H9 (cell line): ENCODE data around the gene OGFR. TPM values are rescaled to one million over a fixed set of nuclear protein-coding genes. Genes with fewer than 3 reads are reported as not detected.

ENCODE experiments used
- DNase-seq: peaks from one replicate; pipeline ENCODE4 v3.0.0-alpha.2; 2017
- H2AFZ ChIP-seq: one replicate; pipeline ENCODE4 v1.6.1; 2013; ENCODE audit warnings: mild to moderate bottlenecking, low read length, control low read depth, moderate library complexity
- H2AK5ac ChIP-seq: 2 replicates; pipeline ENCODE4 v1.6.1; 2013; ENCODE audit warnings: low read length, control low read depth, mixed read lengths; ENCODE audit not compliant: insufficient read length
- H2BK120ac ChIP-seq: one replicate; pipeline ENCODE4 v1.6.1; 2013; ENCODE audit warnings: low read depth, mild to moderate bottlenecking, low read length, control low read depth, inconsistent platforms; ENCODE audit not compliant: poor library complexity, severe bottlenecking
- H2BK12ac ChIP-seq: 2 replicates; pipeline ENCODE4 v1.6.1; 2013; ENCODE audit warnings: low read length, control low read depth, mixed read lengths, low read depth; ENCODE audit not compliant: insufficient read length
- H2BK15ac ChIP-seq: 2 replicates; pipeline ENCODE4 v1.6.1; 2013; ENCODE audit warnings: low read depth, low read length, control low read depth
- H2BK20ac ChIP-seq: one replicate; pipeline ENCODE4 v1.6.1; 2013; ENCODE audit warnings: low read depth, mild to moderate bottlenecking, low read length, control low read depth, inconsistent platforms; ENCODE audit not compliant: poor library complexity, severe bottlenecking
- H2BK5ac ChIP-seq: 2 replicates; pipeline ENCODE4 v1.6.1; 2013; ENCODE audit warnings: low read length, control low read depth, mixed read lengths; ENCODE audit not compliant: insufficient read length
- H3K14ac ChIP-seq: 2 replicates; pipeline ENCODE4 v1.6.1; 2013; ENCODE audit warnings: low read length, control low read depth; ENCODE audit not compliant: insufficient read depth
- H3K18ac ChIP-seq: 2 replicates; pipeline ENCODE4 v1.6.1; 2013; ENCODE audit warnings: low read depth, mild to moderate bottlenecking, mixed read lengths, low read length, control low read depth; ENCODE audit not compliant: insufficient read length
- H3K23ac ChIP-seq: 2 replicates; pipeline ENCODE4 v1.6.1; 2013; ENCODE audit warnings: low read length, control low read depth, mixed read lengths, low read depth; ENCODE audit not compliant: insufficient read length
- H3K23me2 ChIP-seq: 2 replicates; pipeline ENCODE4 v1.6.1; 2013; ENCODE audit warnings: low read depth, mild to moderate bottlenecking, mixed read lengths, low read length, control low read depth; ENCODE audit not compliant: insufficient read length, poor library complexity, severe bottlenecking
- H3K27ac ChIP-seq: 2 replicates; pipeline ENCODE4 v1.5.1; 2013; ENCODE audit warnings: low read length, control low read depth, mixed read lengths, low read depth; ENCODE audit not compliant: insufficient read length
- H3K27me3 ChIP-seq: 2 replicates; pipeline ENCODE4 v1.6.1; 2013; ENCODE audit warnings: low read length, control low read depth, inconsistent platforms; ENCODE audit not compliant: insufficient read depth
- H3K4ac ChIP-seq: 2 replicates; pipeline ENCODE4 v1.6.1; 2013; ENCODE audit warnings: low read depth, mild to moderate bottlenecking, control low read depth, inconsistent platforms, low read length, moderate library complexity
- H3K4me1 ChIP-seq: 2 replicates; pipeline ENCODE4 v1.6.1; 2013; ENCODE audit warnings: low read length, control low read depth, inconsistent platforms; ENCODE audit not compliant: insufficient read depth
- H3K4me2 ChIP-seq: 2 replicates; pipeline ENCODE4 v1.6.1; 2013; ENCODE audit warnings: low read length, control low read depth, mixed read lengths; ENCODE audit not compliant: insufficient read length, insufficient read depth
- H3K56ac ChIP-seq: 2 replicates; pipeline ENCODE4 v1.6.1; 2013; ENCODE audit warnings: low read depth, mild to moderate bottlenecking, mixed read lengths, low read length, control low read depth; ENCODE audit not compliant: insufficient read length
- H3K79me1 ChIP-seq: 2 replicates; pipeline ENCODE4 v1.6.1; 2013; ENCODE audit warnings: low read depth, mild to moderate bottlenecking, moderate library complexity, low read length, control low read depth, inconsistent platforms; ENCODE audit not compliant: insufficient read depth, poor library complexity, severe bottlenecking
- H3K79me2 ChIP-seq: 2 replicates; pipeline ENCODE4 v1.6.1; 2013; ENCODE audit warnings: low read length, control low read depth, inconsistent platforms; ENCODE audit not compliant: insufficient read depth
- H3K9ac ChIP-seq: 2 replicates; pipeline ENCODE4 v1.6.1; 2013; ENCODE audit warnings: low read length, control low read depth, mixed read lengths; ENCODE audit not compliant: insufficient read length; ENCODE audit errors: extremely low read depth
- H3K9me3 ChIP-seq: one replicate; pipeline ENCODE4 v1.6.1; 2013; ENCODE audit warnings: low read depth, low read length, inconsistent platforms; ENCODE audit not compliant: control insufficient read depth
- H3T11ph ChIP-seq: one replicate; pipeline ENCODE4 v1.6.1; 2013; ENCODE audit warnings: mild to moderate bottlenecking, low read length, control low read depth, inconsistent platforms
- H4K20me1 ChIP-seq: one replicate; pipeline ENCODE4 v1.6.1; 2013; ENCODE audit not compliant: control insufficient read depth, insufficient read length, insufficient read depth
- H4K5ac ChIP-seq: 2 replicates; pipeline ENCODE4 v1.6.1; 2013; ENCODE audit warnings: low read depth, mild to moderate bottlenecking, mixed read lengths, low read length, control low read depth; ENCODE audit not compliant: insufficient read length
- H4K8ac ChIP-seq: replicated peaks from 2 replicates; pipeline ENCODE4 v1.6.1; 2013; ENCODE audit warnings: low read length, control low read depth, mixed read lengths, low read depth; ENCODE audit not compliant: insufficient read length
- H4K91ac ChIP-seq: 2 replicates; pipeline ENCODE4 v1.6.1; 2013; ENCODE audit warnings: low read depth, mild to moderate bottlenecking, moderate library complexity, mixed read lengths, low read length, control low read depth; ENCODE audit not compliant: insufficient read length
- H3K27ac Mint-ChIP-seq, 3 experiments: 2 replicates in 2 of 3; 3 replicates in 1 of 3; pipeline ENCODE4 v1.8.0; 2020 to 2021; ENCODE audit warnings: mixed read lengths in 3 of 3, mild to moderate bottlenecking in 1 of 3, moderate library complexity in 1 of 3
- H3K27me3 Mint-ChIP-seq: 2 replicates; pipeline ENCODE4 v1.8.0; 2021; ENCODE audit warnings: low read depth, mild to moderate bottlenecking, moderate library complexity, mixed read lengths
- H3K36me3 Mint-ChIP-seq, 3 experiments: 2 replicates in 2 of 3; 3 replicates in 1 of 3; pipeline ENCODE4 v1.8.0; 2020 to 2021; ENCODE audit warnings: low read depth in 3 of 3, mixed read lengths in 3 of 3; ENCODE audit not compliant: insufficient read depth in 1 of 3
- H3K4me1 Mint-ChIP-seq, 2 experiments: 2 replicates each; pipeline ENCODE4 v1.8.0; 2020; ENCODE audit warnings: mixed read lengths in 2 of 2
- H3K4me3 Mint-ChIP-seq, 2 experiments: 2 replicates in 1 of 2; 3 replicates in 1 of 2; pipeline ENCODE4 v1.8.0; 2020 to 2021; ENCODE audit warnings: mild to moderate bottlenecking in 2 of 2, mixed read lengths in 2 of 2, moderate library complexity in 1 of 2
- H3K9me3 Mint-ChIP-seq, 2 experiments: 2 replicates in 1 of 2; 3 replicates in 1 of 2; pipeline ENCODE4 v1.8.0; 2020; ENCODE audit warnings: mild to moderate bottlenecking in 2 of 2, mixed read lengths in 2 of 2, moderate library complexity in 1 of 2
- WGBS: extraction: QIAGEN DNeasy Blood & Tissue Kit; methylation state at CpG from one replicate; pipeline ENCODE4 v1.1.7; 2013; ENCODE audit warnings: missing lambda C conversion rate, low lambda C conversion rate, mixed read lengths; ENCODE audit not compliant: insufficient read length; ENCODE audit errors: extremely low coverage; 5-methylcytosine and 5-hydroxymethylcytosine counted together
- total RNA-seq: library from RNA; stranded (reverse); gene quantifications from 2 replicates; pipeline ENCODE4 v1.2.1, GENCODE V29; 2021
- TF ChIP-seq, protein P1 (sequence below): fragments of 200-600 bp; sonication (generic); conservative IDR thresholded peaks from 3 replicates; pipeline ENCODE4 v1.8.0; 2021; ENCODE audit warnings: antibody characterized with exemption, mild to moderate bottlenecking

OGFR gene
- total RNA-seq, 1 experiment from 2014 or later, result 33.1 TPM

DNA sequence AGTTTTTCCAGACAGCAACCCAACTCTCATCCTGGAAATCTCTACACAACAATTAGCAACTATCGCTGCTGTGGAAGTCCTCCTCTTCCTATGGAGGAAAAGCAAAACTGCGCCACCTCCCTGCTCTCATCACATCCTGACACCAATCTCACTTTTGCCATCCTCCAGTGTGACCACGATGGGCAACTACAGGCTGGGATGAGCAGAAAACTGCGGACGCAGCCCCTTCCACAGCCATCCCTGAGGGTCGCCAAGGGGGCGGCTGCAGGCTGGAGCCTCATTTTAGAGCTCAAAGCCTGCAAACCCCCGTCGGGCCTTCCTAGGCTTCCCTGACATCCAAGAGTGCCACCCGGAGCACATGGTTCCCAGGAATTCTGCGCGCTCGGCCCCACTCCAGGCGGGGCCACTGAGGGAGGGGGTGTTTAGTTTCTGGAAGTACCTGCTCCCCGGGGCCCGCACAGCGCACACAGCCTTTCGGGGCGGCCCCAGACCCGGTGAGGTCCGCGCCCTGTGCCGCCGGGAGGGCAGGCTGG is 55.8 kb downstream of the OGFR start:
- Histone ChIP-seq H3K27ac (no peak overlapping the region), H2BK12ac (no peak overlapping the region), H2BK15ac (no peak overlapping the region), H4K20me1 (peaks cover 2% of the 10 kb centered on the region), H3K79me1 (no peaks in the 10 kb centered on the region), H2AK5ac (no peak overlapping the region), H4K8ac (no peak overlapping the region), H3K4me1 (no peaks in the 10 kb centered on the region; the same call in 1 of the 2 replicates), H3K4me2 (peak overlapping the region; percentile 37), H2BK5ac (no peak overlapping the region), H3T11ph (no peak overlapping the region), H2BK120ac (no peak overlapping the region), H3K9me3 (no peaks in the 10 kb centered on the region), H3K56ac (no peak overlapping the region), H4K5ac (no peak overlapping the region), H3K27me3 (no peaks in the 10 kb centered on the region), H3K79me2 (no peaks in the 10 kb centered on the region), H4K91ac (no peak overlapping the region), H2BK20ac (no peak overlapping the region), H3K23me2 (peaks cover 3% of the 10 kb centered on the region), H3K9ac (no peak overlapping the region), H3K18ac (no peak overlapping the region), H3K23ac (no peak overlapping the region), H2AFZ (no peak overlapping the region), H3K14ac (no peak overlapping the region), H3K4ac (no peak overlapping the region)
- TF ChIP-seq, protein P1, sequence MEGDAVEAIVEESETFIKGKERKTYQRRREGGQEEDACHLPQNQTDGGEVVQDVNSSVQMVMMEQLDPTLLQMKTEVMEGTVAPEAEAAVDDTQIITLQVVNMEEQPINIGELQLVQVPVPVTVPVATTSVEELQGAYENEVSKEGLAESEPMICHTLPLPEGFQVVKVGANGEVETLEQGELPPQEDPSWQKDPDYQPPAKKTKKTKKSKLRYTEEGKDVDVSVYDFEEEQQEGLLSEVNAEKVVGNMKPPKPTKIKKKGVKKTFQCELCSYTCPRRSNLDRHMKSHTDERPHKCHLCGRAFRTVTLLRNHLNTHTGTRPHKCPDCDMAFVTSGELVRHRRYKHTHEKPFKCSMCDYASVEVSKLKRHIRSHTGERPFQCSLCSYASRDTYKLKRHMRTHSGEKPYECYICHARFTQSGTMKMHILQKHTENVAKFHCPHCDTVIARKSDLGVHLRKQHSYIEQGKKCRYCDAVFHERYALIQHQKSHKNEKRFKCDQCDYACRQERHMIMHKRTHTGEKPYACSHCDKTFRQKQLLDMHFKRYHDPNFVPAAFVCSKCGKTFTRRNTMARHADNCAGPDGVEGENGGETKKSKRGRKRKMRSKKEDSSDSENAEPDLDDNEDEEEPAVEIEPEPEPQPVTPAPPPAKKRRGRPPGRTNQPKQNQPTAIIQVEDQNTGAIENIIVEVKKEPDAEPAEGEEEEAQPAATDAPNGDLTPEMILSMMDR, result no peak
- peaks cover 11 to 22% (median 14%) of the 10 kb centered on the region in 3 experiments; a peak in 6 of 7 replicates for H3K36me3 Mint-ChIP-seq
- WGBS, result no CpG with 5 or more reads among the region's 24 CpGs
- peak overlapping the region; percentile 68 to 77 for H3K4me3 Mint-ChIP-seq
- no peak for DNase-seq
- peaks cover 6 to 9% of the 10 kb centered on the region in 2 experiments for H3K9me3 Mint-ChIP-seq
- peaks cover 6% of the 10 kb centered on the region for H3K27me3 Mint-ChIP-seq
- H3K4me1 Mint-ChIP-seq, result peaks cover 21 to 29% of the 10 kb centered on the region in 2 experiments
- no peak overlapping the region; a peak in 1 of 7 replicates for H3K27ac Mint-ChIP-seq
